HuH-7.5 (cell line): ENCODE results near the gene SLC33A1.
"Not testable (repeated sequence)": the region's sequence is repeated elsewhere in the genome, so short reads cannot be mapped to it uniquely, and the experiment has no call there.

Experiments used
- DNase-seq: peaks from one replicate; pipeline ENCODE4 v3.0.0; 2011; ENCODE audit warnings: low spot score

Gene SLC33A1

GRCh38 chr3:155854141-155854940 is at the start of gene SLC33A1:
Gene SLC33A1, minus strand, starts transcription at chr3:155854427. Its CDS starts 430 bp downstream, at chr3:155853997.
- DNase-seq: peak; percentile 88

GRCh38 chr3:155895379-155895900 is 41.2 kb upstream of the SLC33A1 start:
- no peak for DNase-seq

DNA sequence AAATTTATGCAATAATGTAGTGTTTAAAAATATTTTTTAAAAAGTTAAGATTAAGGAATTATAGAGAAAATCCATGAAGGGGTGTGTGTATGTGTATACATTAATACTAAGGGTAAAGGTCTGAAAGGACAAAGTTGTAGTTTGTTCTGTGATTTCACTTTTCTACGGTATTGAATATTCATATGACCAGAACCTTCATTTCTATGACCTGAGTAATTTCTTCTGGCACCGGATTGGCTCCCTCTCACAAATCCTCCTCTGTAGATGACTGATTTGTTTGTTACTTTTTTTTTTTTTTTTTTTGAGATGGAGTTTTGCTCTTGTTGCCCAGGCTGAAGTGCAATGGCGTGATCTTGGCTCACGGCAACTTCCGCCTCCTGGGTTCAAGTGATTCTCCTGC is 37.1 kb upstream of the SLC33A1 start:
- no peak for DNase-seq

DNA sequence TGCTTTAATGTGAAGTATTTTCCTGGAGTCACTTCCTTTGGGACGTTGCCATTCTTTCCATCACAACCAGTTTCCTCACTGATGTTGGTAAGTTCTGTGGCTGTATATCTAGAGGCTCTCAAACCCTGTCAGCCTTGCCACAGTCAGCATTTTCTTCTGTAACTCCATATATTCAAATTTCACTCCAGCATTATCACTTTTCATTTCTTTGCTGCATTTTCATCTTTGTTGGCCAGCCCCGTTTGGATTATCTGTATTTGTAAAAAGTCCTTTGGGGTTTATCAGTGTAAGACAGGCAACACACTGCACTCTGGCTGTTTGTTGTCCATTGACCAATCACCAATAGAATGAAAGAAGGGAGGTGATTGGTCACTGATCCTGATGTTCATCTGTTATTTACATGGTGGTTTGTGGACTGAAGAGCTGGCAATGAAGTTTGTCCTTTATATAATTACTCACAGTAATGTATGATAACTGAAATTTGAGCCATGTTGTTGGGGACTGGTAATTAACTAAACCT is 36.5 kb upstream of the SLC33A1 start:
- no peak for DNase-seq

GRCh38 chr3:155889952-155890351 is 35.7 kb upstream of the SLC33A1 start:
- no peak for DNase-seq

- DNase-seq: no peak
These were observed 35.0 kb upstream of the SLC33A1 start for GRCh38 chr3:155889212-155889611.

GRCh38 chr3:155886915-155887314 is 32.7 kb upstream of the SLC33A1 start:
- DNase-seq: no peak

GRCh38 chr3:155886348-155886747 is 32.1 kb upstream of the SLC33A1 start:
- not testable (repeated sequence) for DNase-seq

GRCh38 chr3:155885292-155885691 is 31.1 kb upstream of the SLC33A1 start:
- DNase-seq: no peak

- no peak for DNase-seq
These were observed 30.1 kb upstream of the SLC33A1 start for GRCh38 chr3:155884292-155884691.

DNA sequence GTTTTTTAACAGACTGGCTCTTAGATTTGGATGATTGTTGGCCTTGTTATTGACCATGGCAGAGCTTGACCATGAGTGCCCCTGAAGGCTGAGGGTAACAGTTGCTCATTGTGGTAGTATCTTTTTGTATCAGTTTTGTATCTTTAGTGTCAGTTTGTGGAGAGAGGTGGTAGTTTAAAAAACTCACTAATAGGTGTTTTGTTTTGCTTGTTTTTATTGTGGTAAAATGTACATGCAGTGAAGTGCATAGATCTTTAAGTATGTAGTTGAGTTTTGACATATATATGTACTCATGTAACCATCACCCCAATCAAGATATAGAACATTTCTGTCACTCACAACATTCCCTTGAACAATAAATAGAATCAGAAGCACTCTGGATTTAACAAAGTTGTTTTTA is 26.1 kb upstream of the SLC33A1 start:
- DNase-seq: no peak

DNA sequence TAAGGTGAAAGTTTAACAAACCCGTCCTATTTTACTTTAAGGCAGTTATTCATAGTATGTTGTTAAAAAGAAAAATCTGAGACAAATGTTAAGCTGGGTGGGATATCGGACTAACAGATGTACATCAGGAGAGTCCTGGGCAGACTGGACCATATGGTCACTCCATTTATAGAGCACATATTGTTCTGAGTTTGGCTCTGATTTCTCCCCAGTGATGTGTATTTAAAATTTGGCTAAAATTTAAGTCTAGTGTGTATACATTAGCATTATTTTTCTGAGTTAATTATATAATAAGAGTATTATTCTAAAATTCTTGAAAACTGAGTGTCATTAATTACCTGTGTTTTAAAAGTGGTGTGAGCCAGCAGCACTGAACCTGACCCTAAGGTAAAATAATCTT is 22.3 kb upstream of the SLC33A1 start:
- DNase-seq: no peak

- DNase-seq: no peak
These were observed 21.8 kb upstream of the SLC33A1 start for GRCh38 chr3:155876037-155876436.

DNA sequence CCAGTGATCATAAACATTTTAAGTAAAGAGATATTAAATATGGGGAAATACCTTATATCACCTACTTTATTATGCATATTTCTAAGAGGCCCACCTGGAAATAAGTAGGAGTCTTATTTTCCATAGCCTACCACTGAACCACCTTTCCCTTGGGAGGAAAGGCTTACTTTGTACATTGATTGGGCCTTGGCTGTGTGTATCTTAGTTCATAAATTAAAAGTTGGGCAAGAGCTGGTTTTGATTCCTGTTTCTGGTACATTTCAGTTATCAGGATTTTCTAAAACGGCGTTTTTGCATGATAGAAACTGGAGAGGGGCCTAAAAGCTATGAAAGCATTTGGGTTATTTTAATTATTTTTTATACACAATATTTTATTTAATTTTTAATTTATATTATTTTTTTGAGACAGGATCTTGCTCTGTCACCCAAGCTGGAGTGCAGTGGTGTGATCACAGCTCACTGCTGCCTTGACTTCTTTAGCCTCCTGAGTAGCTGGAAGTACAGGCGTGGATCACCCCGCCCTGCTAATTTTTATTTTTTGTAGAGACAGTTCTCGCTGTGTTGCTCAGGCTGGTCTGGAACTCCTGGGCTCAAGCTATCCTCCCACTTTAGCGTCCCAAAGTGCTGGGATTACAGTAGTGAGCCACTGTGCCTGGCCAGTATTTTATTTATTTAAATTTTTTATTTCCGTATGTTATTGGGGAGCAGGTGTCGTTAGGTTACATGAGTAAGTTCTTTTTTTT is 18.8 kb upstream of the SLC33A1 start:
- DNase-seq: no peak

DNA sequence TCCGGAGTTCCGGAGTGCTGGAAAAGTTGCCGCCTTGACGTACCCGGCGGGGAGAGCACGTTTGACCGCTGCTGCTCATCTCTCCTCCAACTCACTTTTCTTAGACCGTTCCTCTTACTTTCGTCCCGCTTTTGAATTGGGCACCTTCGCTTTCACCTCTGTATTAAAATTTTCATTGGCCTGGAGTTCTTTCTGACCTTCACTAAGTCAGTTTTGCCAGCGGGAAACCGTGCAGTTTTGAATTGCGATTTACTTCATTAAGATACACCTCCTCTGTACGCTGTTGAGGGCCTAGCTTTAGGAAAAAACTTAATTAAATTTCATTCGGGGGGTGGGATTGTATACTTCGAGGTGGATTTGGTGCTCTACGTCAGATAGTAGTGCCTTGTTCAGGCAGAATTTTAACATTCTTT is 17.5 kb upstream of the SLC33A1 start:
- DNase-seq: no peak

GRCh38 chr3:155870945-155871745 is 16.9 kb upstream of the SLC33A1 start:
- peak; percentile 36 for DNase-seq

DNA sequence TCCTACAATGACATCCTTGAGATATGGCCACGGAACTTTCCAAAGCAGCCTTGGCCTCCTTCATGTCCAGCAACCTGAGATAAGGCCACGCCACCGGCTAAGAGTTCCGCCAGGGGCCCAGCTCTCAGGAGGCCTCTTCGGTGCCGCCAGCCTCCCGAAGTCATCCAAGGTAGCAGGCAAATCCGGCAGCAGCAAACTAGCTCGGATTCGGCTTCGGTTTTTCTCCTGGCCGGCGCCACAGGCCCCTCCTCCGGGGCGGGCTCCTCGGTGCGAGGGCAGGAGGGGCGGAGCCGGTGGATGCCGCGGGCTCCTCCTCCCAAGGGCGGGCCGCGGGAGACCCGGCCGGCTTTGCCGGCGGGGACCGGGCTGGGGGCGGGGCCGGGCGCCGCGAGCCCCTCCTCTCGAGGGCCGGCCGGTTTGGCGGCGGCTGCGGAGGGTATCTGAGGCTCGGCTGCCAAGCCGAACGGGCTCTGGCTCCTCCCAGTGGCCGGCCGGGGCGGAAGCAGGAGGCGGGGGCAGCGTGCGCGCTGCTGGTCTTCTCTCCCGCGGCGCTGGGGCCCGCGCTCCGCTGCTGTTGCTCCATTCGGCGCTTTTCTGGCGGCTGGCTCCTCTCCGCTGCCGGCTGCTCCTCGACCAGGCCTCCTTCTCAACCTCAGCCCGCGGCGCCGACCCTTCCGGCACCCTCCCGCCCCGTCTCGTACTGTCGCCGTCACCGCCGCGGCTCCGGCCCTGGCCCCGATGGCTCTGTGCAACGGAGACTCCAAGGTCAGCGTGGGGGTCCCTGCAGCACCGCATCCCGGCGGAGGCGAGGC is 16.1 kb upstream of the SLC33A1 start, which contains the start of gene GMPS:
GMPS (plus strand) TSS at position 518 of the 812 bp plus-strand sequence; CDS start at position 739, 221 bp downstream.
- DNase-seq: peak; percentile 82

- no peak for DNase-seq
These were observed 15.5 kb upstream of the SLC33A1 start for GRCh38 chr3:155869691-155870090.

GRCh38 chr3:155863072-155863784 is 9.0 kb upstream of the SLC33A1 start:
- no peak for DNase-seq

DNA sequence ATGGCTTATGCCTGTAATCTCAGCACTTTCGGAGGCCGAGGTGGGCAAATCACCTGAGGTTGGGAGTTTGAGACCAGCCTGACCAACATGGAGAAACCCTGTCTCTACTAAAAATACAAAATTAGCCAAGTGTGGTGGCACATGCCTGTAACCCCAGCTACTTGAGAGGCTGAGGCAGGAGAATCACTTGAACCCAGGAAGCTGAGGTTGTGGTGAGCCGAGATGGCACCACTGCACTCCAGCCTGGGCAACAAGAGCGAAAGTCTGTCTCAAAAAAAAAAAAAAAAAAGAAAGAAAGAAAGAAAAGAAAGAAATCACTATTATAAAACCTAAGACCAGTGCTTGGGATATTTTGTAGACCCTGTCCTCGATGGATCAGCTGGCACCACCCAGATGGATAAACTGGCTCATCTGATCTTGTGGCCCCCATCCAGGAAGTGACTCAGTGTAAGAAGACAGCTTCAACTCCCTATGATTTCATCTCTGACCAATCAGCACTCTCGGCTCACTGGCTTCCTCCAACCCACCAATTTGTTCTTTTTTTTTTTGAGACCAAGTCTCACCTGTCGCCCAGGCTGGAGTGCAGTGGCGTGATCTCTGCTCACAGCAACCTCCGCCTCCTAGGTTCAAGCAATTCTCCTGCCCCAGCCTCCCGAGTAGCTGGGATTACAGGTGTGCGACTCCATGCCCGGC is 8.2 kb upstream of the SLC33A1 start:
- DNase-seq: not testable (repeated sequence)
